HEK293 (cell line): ENCODE data around the gene BICC1.

Source experiments
- CTCF ChIA-PET: fragments of 350-600 bp; formaldehyde crosslinking; extraction: SDS; loops from one replicate; lab custom pipeline; 2021; ENCODE audit warnings: antibody characterized with exemption; lab: Yijun Ruan, JAX
- POLR2A ChIA-PET: fragments of 300-600 bp; formaldehyde crosslinking; extraction: SDS; loops from one replicate; lab custom pipeline; 2020; ENCODE audit warnings: antibody characterized with exemption, inconsistent platforms; lab: Yijun Ruan, JAX
- H3K27ac ChIP-seq: fragments of 200-500 bp; sonication (Bioruptor generic); 2 replicates; pipeline ENCODE4 v1.5.1; 2014; ENCODE audit warnings: low read depth, low read length, control low read depth, inconsistent platforms; ENCODE audit errors: extremely low read depth
- H3K36me3 ChIP-seq, 2 experiments: fragments of 200-500 bp in 1 of 2; sonication (Bioruptor generic) in 1 of 2; 1 replicate in 1 of 2; 2 replicates in 1 of 2; pipeline ENCODE4 v1.5.1; 2014 to 2017; ENCODE audit warnings: inconsistent platforms in 2 of 2, low read length in 2 of 2; ENCODE audit not compliant: control insufficient read depth in 2 of 2, insufficient read depth in 1 of 2
- H3K4me1 ChIP-seq: fragments of 200-500 bp; sonication (Bioruptor generic); 2 replicates; pipeline ENCODE4 v1.5.1; 2014; ENCODE audit warnings: mild to moderate bottlenecking, low read length, inconsistent platforms; ENCODE audit not compliant: control insufficient read depth, insufficient read depth
- H3K4me3 ChIP-seq: 2 replicates; pipeline ENCODE4 v1.5.1; 2011; ENCODE audit warnings: low read depth, mild to moderate bottlenecking, control low read depth, low read length, moderate library complexity
- H3K9me3 ChIP-seq: fragments of 200-500 bp; sonication (Bioruptor generic); 2 replicates; pipeline ENCODE4 v1.5.1; 2014; ENCODE audit warnings: low read depth, low read length, inconsistent platforms; ENCODE audit not compliant: control insufficient read depth, insufficient read depth
- BCL11A ChIP-seq: fragments of 450-650 bp; formaldehyde crosslinking; IDR thresholded peaks from 2 replicates; pipeline ENCODE4 v1.5.1; 2016; ENCODE audit warnings: low read depth, missing biosample characterization, missing genetic modification characterization
- BCL11B ChIP-seq: fragments of 450-650 bp; formaldehyde crosslinking; IDR thresholded peaks from 2 replicates; pipeline ENCODE4 v1.5.1; 2016; ENCODE audit warnings: low read depth, missing biosample characterization, missing genetic modification characterization
- BCL6B ChIP-seq: fragments of 450-650 bp; formaldehyde crosslinking; IDR thresholded peaks from 2 replicates; pipeline ENCODE4 v1.5.1; 2017; ENCODE audit warnings: missing biosample characterization, missing genetic modification characterization
- CTCF ChIP-seq: fragments of 450-650 bp; formaldehyde crosslinking; IDR thresholded peaks from 2 replicates; pipeline ENCODE4 v1.5.1; 2016; ENCODE audit warnings: missing biosample characterization, missing genetic modification characterization
- ELK4 ChIP-seq: IDR thresholded peaks from 2 replicates; pipeline ENCODE4 v1.6.1; 2011; ENCODE audit warnings: mild to moderate bottlenecking, low read depth, low read length, borderline replicate concordance
- GLIS2 ChIP-seq: fragments of 450-650 bp; formaldehyde crosslinking; IDR thresholded peaks from 2 replicates; pipeline ENCODE4 v1.5.1; 2016; ENCODE audit warnings: missing biosample characterization, missing genetic modification characterization
- MEIS1 ChIP-seq: sonication (generic); formaldehyde crosslinking; IDR thresholded peaks from 2 replicates; pipeline ENCODE4 v1.8.1; 2022; ENCODE audit warnings: missing genetic modification reagents, mild to moderate bottlenecking, borderline replicate concordance
- PRDM2 ChIP-seq: fragments of 450-650 bp; formaldehyde crosslinking; IDR thresholded peaks from 2 replicates; pipeline ENCODE4 v1.5.1; 2016; ENCODE audit warnings: missing biosample characterization, missing genetic modification characterization, borderline replicate concordance
- TCF7L2 ChIP-seq: IDR thresholded peaks from 2 replicates; pipeline ENCODE4 v1.6.1; 2011; ENCODE audit warnings: low read depth, mild to moderate bottlenecking, inconsistent platforms, low read length, moderate library complexity, borderline replicate concordance
- YY2 ChIP-seq: fragments of 450-650 bp; formaldehyde crosslinking; IDR thresholded peaks from 2 replicates; pipeline ENCODE4 v1.5.1; 2016; ENCODE audit warnings: missing biosample characterization, missing genetic modification characterization
- ZEB2 ChIP-seq: fragments of 450-650 bp; formaldehyde crosslinking; IDR thresholded peaks from 2 replicates; pipeline ENCODE4 v1.5.1; 2016; ENCODE audit warnings: missing biosample characterization, missing genetic modification characterization
- ZNF132 ChIP-seq: fragments of 450-650 bp; formaldehyde crosslinking; IDR thresholded peaks from 2 replicates; pipeline ENCODE4 v1.5.1; 2017; ENCODE audit warnings: missing biosample characterization, missing genetic modification characterization, borderline replicate concordance
- ZNF2 ChIP-seq: fragments of 450-650 bp; formaldehyde crosslinking; IDR thresholded peaks from 2 replicates; pipeline ENCODE4 v1.5.1; 2016; ENCODE audit warnings: missing biosample characterization, missing genetic modification characterization
- ZNF23 ChIP-seq: fragments of 450-650 bp; formaldehyde crosslinking; IDR thresholded peaks from 2 replicates; pipeline ENCODE4 v1.5.1; 2016; ENCODE audit warnings: missing biosample characterization, missing genetic modification characterization, borderline replicate concordance
- ZNF24 ChIP-seq: fragments of 450-650 bp; formaldehyde crosslinking; IDR thresholded peaks from 2 replicates; pipeline ENCODE4 v1.5.1; 2016; ENCODE audit warnings: missing biosample characterization, missing genetic modification characterization
- ZNF266 ChIP-seq: fragments of 450-650 bp; formaldehyde crosslinking; IDR thresholded peaks from 2 replicates; pipeline ENCODE4 v1.5.1; 2016; ENCODE audit warnings: missing biosample characterization, missing genetic modification characterization, low read depth
- ZNF423 ChIP-seq: fragments of 450-650 bp; formaldehyde crosslinking; IDR thresholded peaks from 2 replicates; pipeline ENCODE4 v1.5.1; 2016; ENCODE audit warnings: missing biosample characterization, missing genetic modification characterization
- ZNF549 ChIP-seq: fragments of 450-650 bp; IDR thresholded peaks from 2 replicates; pipeline ENCODE4 v1.5.1; 2018; ENCODE audit warnings: missing biosample characterization, missing genetic modification characterization, mild to moderate bottlenecking, inconsistent platforms, moderate library complexity
- ZNF555 ChIP-seq: fragments of 450-650 bp; formaldehyde crosslinking; conservative IDR thresholded peaks from 2 replicates; pipeline ENCODE4 v1.5.1; 2017; ENCODE audit warnings: missing biosample characterization, mild to moderate bottlenecking, missing genetic modification characterization, inconsistent platforms
- ZNF585B ChIP-seq: fragments of 450-650 bp; formaldehyde crosslinking; IDR thresholded peaks from 2 replicates; pipeline ENCODE4 v1.5.1; 2016; ENCODE audit warnings: missing biosample characterization, missing genetic modification characterization
- ZNF645 ChIP-seq: fragments of 450-650 bp; formaldehyde crosslinking; IDR thresholded peaks from 2 replicates; pipeline ENCODE4; 2016; ENCODE audit warnings: missing biosample characterization, missing genetic modification characterization
- ZSCAN4 ChIP-seq: fragments of 450-650 bp; formaldehyde crosslinking; IDR thresholded peaks from 2 replicates; pipeline ENCODE4 v1.5.1; 2017; ENCODE audit warnings: missing biosample characterization, missing genetic modification characterization

The BICC1 gene

GRCh38 chr10:58568428-58568935, 55.8 kb downstream of the BICC1 start (continued):
- TF ChIP-seq PRDM2 = no peak
- no peak for TF ChIP-seq TCF7L2
- TF ChIP-seq ZNF585B = no peak
- TF ChIP-seq MEIS1 (CRISPR knock-in tag) = no peak
- no peak for TF ChIP-seq CTCF
- no peak for TF ChIP-seq ZSCAN4
- TF ChIP-seq ZNF23 (tag by site-specific recombination) = no peak

- ChIA-PET POLR2A (no interaction called here), CTCF (no interaction called here)
- H3K4me1 ChIP-seq = no peaks in the 10 kb centered on the region
- H3K9me3 ChIP-seq = no peaks in the 10 kb centered on the region
- no peaks in the 10 kb centered on the region for H3K36me3 ChIP-seq
- H3K27ac ChIP-seq = no peak overlapping the region
- TF ChIP-seq ZNF266 (tag by site-specific recombination) (no peak), ZNF555 (tag by site-specific recombination) (no peak), YY2 (tag by site-specific recombination) (no peak), ELK4 (no peak)
- no peak overlapping the region for H3K4me3 ChIP-seq
Observed at GRCh38 chr10:58570307-58570723, 57.6 kb downstream of the BICC1 start.

GRCh38 chr10:58570979-58571378, 58.3 kb downstream of the BICC1 start:
- Histone ChIP-seq H3K36me3 (no peaks in the 10 kb centered on the region), H3K27ac (no peak overlapping the region), H3K4me3 (no peak overlapping the region), H3K4me1 (peaks cover 6% of the 10 kb centered on the region), H3K9me3 (no peaks in the 10 kb centered on the region)
- CTCF ChIA-PET = no interaction called here
- POLR2A ChIA-PET = no interaction called here
- TF ChIP-seq ZNF2 (tag by site-specific recombination) (no peak), ZNF423 (no peak), BCL11A (tag by site-specific recombination) (no peak), ZEB2 (no peak), BCL11B (tag by site-specific recombination) (no peak), GLIS2 (tag by site-specific recombination) (no peak), ZNF24 (no peak), ZNF132 (tag by site-specific recombination) (no peak), BCL6B (tag by site-specific recombination) (no peak), ZNF549 (no peak), ZNF645 (tag by site-specific recombination) (no peak), MEIS1 (CRISPR knock-in tag) (no peak)
